GM12801 (cell line): ENCODE data around the gene LRMDA.

ENCODE experiments used
- CTCF ChIP-seq: IDR thresholded peaks from one replicate; pipeline ENCODE4 v1.5.1; 2011; ENCODE audit warnings: control low read depth; ENCODE audit not compliant: insufficient read length; ENCODE audit errors: extremely low read depth

The LRMDA gene

GRCh38 chr10:75572478-75572877 lies 141.1 kb downstream of the LRMDA start:
- TF ChIP-seq CTCF, result no peak

GRCh38 chr10:75575940-75576339 lies 144.5 kb downstream of the LRMDA start:
- TF ChIP-seq CTCF, result no peak

- TF ChIP-seq CTCF, result no peak
Measured at GRCh38 chr10:75582102-75582501, 150.7 kb downstream of the LRMDA start.

- no peak for TF ChIP-seq CTCF
Measured at GRCh38 chr10:75585294-75585693, 153.9 kb downstream of the LRMDA start.

- no peak for TF ChIP-seq CTCF
Measured at GRCh38 chr10:75586814-75587213, 155.4 kb downstream of the LRMDA start.

- no peak for TF ChIP-seq CTCF
Measured at GRCh38 chr10:75588031-75588430, 156.6 kb downstream of the LRMDA start.

- TF ChIP-seq CTCF, result no peak
Measured at GRCh38 chr10:75589895-75590654, 158.7 kb downstream of the LRMDA start.
